Adipose tissue (tissue), 3 donors: Measurements from ENCODE around the gene FADS2. TPM values are rescaled to one million over a fixed set of nuclear protein-coding genes. Genes with fewer than 3 reads are reported as not detected.

Experiments
- H3K27ac ChIP-seq: one replicate; pipeline ENCODE4 v1.5.1; 2013; ENCODE audit warnings: low read depth, low read length
- WGBS, 3 donors: extraction: QIAGEN DNeasy Blood & Tissue Kit; methylation state at CpG; one replicate each; pipeline ENCODE4 v1.1.7; 2013; 5-methylcytosine and 5-hydroxymethylcytosine counted together
- polyA plus RNA-seq, 3 donors: library from polyadenylated mRNA; stranded (reverse); fragments of 200-250 nt; gene quantifications; one replicate each; pipeline ENCODE4 v1.2.3, GENCODE V29; 2013
- donor health status: healthy with polysubstance abuse.
- donor health status: Bipolar disorder and iron deficiency.
- donor health status: healthy.

Gene FADS2
- polyA plus RNA-seq, 3 donors, result 10.2 to 42.1 (median 27.9) TPM

GRCh38 chr11:61793829-61794204, 34.3 kb upstream of the FADS2 start:
- no peak overlapping the region for H3K27ac ChIP-seq
- 60 to 78% (median 61%) methylated on average over 3 of the region's 3 CpGs for WGBS, 3 donors

GRCh38 chr11:61794579-61794978, 33.5 kb upstream of the FADS2 start:
- WGBS, 3 donors, result 88 to 94% (median 91%) methylated on average over 4 of the region's 4 CpGs
- no peak overlapping the region for H3K27ac ChIP-seq

GRCh38 chr11:61795459-61795858, 32.6 kb upstream of the FADS2 start:
- H3K27ac ChIP-seq, result no peak overlapping the region
- WGBS, 3 donors, result 76 to 91% (median 88%) methylated on average over 12 of the region's 12 CpGs

- WGBS, 3 donors, result 86 to 95% (median 94%) methylated on average over 18 of the region's 18 CpGs
- no peak overlapping the region for H3K27ac ChIP-seq
Measured at GRCh38 chr11:61795876-61796526, 32.1 kb upstream of the FADS2 start.

GRCh38 chr11:61797263-61797944, 30.7 kb upstream of the FADS2 start:
- 25 to 44% (median 42%) methylated on average over 3 of the region's 3 CpGs for WGBS, 3 donors
- no peak overlapping the region for H3K27ac ChIP-seq

- H3K27ac ChIP-seq, result no peak overlapping the region
- 93 to 97% (median 95%) methylated on average over 2 of the region's 2 CpGs for WGBS, 3 donors
Measured at GRCh38 chr11:61799665-61800284, 28.3 kb upstream of the FADS2 start.

GRCh38 chr11:61800331-61801281, 27.5 kb upstream of the FADS2 start:
- no peak overlapping the region for H3K27ac ChIP-seq
- WGBS, 3 donors, result 78 to 93% (median 90%) methylated on average over 3 of the region's 3 CpGs

- WGBS, 3 donors, result 90 to 92% (median 91%) methylated on average over 6 of the region's 6 CpGs
- no peak overlapping the region for H3K27ac ChIP-seq
Measured at GRCh38 chr11:61802605-61803004, 25.5 kb upstream of the FADS2 start.

- no peak overlapping the region for H3K27ac ChIP-seq
- WGBS, 3 donors, result 66 to 77% (median 71%) methylated on average over 3 of the region's 3 CpGs
Measured at GRCh38 chr11:61803889-61804647, 24.0 kb upstream of the FADS2 start.

- 71 to 100% (median 72%) methylated on average over 1 of the region's 1 CpG for WGBS, 3 donors
- no peak overlapping the region for H3K27ac ChIP-seq
Measured at GRCh38 chr11:61805146-61805545, 23.0 kb upstream of the FADS2 start.

- 92 to 95% (median 94%) methylated on average over 5 of the region's 5 CpGs for WGBS, 3 donors
- no peak overlapping the region for H3K27ac ChIP-seq
Measured at GRCh38 chr11:61806785-61807184, 21.3 kb upstream of the FADS2 start.

- 90 to 96% (median 91%) methylated on average over 8 of the region's 8 CpGs for WGBS, 3 donors
- H3K27ac ChIP-seq, result no peak overlapping the region
Measured at GRCh38 chr11:61810671-61811175, 17.4 kb upstream of the FADS2 start.

- H3K27ac ChIP-seq, result no peak overlapping the region
- 89 to 91% (median 91%) methylated on average over 5 of the region's 5 CpGs for WGBS, 3 donors
Measured at GRCh38 chr11:61811831-61812230, 16.3 kb upstream of the FADS2 start.

- H3K27ac ChIP-seq, result no peak overlapping the region
- 93 to 98% (median 96%) methylated on average over 4 of the region's 4 CpGs for WGBS, 3 donors
Measured at GRCh38 chr11:61812736-61813411, 15.2 kb upstream of the FADS2 start.

GRCh38 chr11:61814247-61814957, 13.7 kb upstream of the FADS2 start:
- 71 to 75% (median 73%) methylated on average over 16 of the region's 16 CpGs for WGBS, 3 donors
- no peak overlapping the region for H3K27ac ChIP-seq

GRCh38 chr11:61814958-61815789, 12.9 kb upstream of the FADS2 start:
- 1 to 2% (median 1%) methylated on average over 63 to 66 of the region's 66 CpGs for WGBS, 3 donors
- peak overlapping the region; percentile 83 for H3K27ac ChIP-seq
